Ovary (tissue), 3 donors: ENCODE data around the gene C9orf152.

Experiments
- CTCF ChIP-seq, 3 donors: fragments of 450-650 bp in 2 of 3; fragments of 200-600 bp in 1 of 3; IDR thresholded peaks; one replicate each; pipeline versions ENCODE4 v1.5.1 to v1.8.0; 2016 to 2022; ENCODE audit warnings: antibody characterized with exemption in 3 of 3, mild to moderate bottlenecking in 1 of 3
- EP300 ChIP-seq: sonication (generic); formaldehyde crosslinking; IDR thresholded peaks from one replicate; pipeline ENCODE4 v1.6.1; 2017; ENCODE audit warnings: antibody characterized with exemption
- POLR2A ChIP-seq: fragments of 450-650 bp; IDR thresholded peaks from one replicate; pipeline ENCODE4 v1.6.1; 2017; ENCODE audit warnings: antibody characterized with exemption, mild to moderate bottlenecking, moderate library complexity
- donor health status: DM: no; HTN: no; CAD: no.

GRCh38 chr9:110155751-110156150 is 52.2 kb downstream of the C9orf152 start:
- TF ChIP-seq CTCF (IDR thresholded peaks at IDR 0.05) (no peak), EP300 (no peak), POLR2A (no peak)
